Right lobe of liver (tissue), 4 donors: ENCODE measurements around the gene SAMD4A.

ENCODE experiments used
- POLR2A ChIP-seq: fragments of 450-650 bp; IDR thresholded peaks from one replicate; pipeline ENCODE4 v1.6.1; 2017; ENCODE audit warnings: antibody characterized with exemption, mild to moderate bottlenecking
- TF ChIP-seq, protein P1 (sequence below), 4 donors: fragments of 200-600 bp in 3 of 4; fragments of 450-650 bp in 1 of 4; IDR thresholded peaks; one replicate each; pipeline versions ENCODE4 v1.5.1 to v1.8.0; 2016 to 2022; ENCODE audit warnings: antibody characterized with exemption in 4 of 4, mild to moderate bottlenecking in 2 of 4
- donor health status: DM: no; HTN: no; CAD: no.
- donor health status: DM: no; HTN: no; CAD: no.
- donor health status: DM: no; HTN: yes; CAD: no.

DNA sequence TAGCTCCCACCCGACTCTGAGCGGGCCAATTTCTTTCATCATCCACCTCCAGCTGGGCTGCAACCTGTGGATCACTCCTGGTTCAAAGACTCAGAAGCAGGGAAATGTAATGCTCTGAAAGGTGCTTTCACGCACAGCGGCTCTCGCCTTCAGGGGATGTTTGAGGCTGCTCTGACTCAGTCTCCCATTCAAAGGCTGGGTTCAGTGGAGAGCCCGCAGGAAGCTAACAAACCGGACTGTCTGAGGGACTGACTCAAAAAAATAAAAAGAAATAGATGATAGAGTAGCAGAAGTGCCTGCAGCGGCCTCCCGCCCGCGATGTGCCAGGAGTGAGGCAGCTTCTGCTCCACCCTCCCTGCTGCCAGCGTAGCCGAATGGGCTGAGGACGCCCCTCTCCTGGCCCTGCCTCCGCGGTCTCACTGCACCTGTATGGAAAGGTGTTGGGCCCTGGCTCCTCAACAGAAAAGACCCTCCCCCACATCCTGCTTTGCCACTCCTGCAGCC, 237.7 kb downstream of the SAMD4A start:
- TF ChIP-seq, protein P1, sequence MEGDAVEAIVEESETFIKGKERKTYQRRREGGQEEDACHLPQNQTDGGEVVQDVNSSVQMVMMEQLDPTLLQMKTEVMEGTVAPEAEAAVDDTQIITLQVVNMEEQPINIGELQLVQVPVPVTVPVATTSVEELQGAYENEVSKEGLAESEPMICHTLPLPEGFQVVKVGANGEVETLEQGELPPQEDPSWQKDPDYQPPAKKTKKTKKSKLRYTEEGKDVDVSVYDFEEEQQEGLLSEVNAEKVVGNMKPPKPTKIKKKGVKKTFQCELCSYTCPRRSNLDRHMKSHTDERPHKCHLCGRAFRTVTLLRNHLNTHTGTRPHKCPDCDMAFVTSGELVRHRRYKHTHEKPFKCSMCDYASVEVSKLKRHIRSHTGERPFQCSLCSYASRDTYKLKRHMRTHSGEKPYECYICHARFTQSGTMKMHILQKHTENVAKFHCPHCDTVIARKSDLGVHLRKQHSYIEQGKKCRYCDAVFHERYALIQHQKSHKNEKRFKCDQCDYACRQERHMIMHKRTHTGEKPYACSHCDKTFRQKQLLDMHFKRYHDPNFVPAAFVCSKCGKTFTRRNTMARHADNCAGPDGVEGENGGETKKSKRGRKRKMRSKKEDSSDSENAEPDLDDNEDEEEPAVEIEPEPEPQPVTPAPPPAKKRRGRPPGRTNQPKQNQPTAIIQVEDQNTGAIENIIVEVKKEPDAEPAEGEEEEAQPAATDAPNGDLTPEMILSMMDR (IDR thresholded peaks at IDR 0.05): no peak
- TF ChIP-seq POLR2A: no peak
